ENCODE data around the gene PRKAB2. TPM values are rescaled to one million over a fixed set of nuclear protein-coding genes. Genes with fewer than 3 reads are reported as not detected.

Gene PRKAB2
- total and polyA plus RNA-seq, 9 of the 15 experiments (the other 6 are each of a cell fraction or from before 2014, with no cell fraction given): 2.3 to 20.8 (median 7.9) TPM

GRCh38 chr1:147172168-147173016 lies at the start of gene PRKAB2 (continued):
- TF ChIP-seq ATF6 (CRISPR knock-in tag; IDR thresholded peaks at IDR 0.05) (0 out of 2 replicates have a peak, but pooled peaks have one; percentile 34), RBM15 (IDR thresholded peaks at IDR 0.05; ENCODE audit: insufficient read depth, low read length) (no peak), SLC30A9 (CRISPR knock-in tag; IDR thresholded peaks at IDR 0.05) (no peak), RAD21 (CRISPR knock-in tag; conservative IDR thresholded peaks at IDR 0.05 in 1 of 2, IDR thresholded peaks at IDR 0.05 in 1 of 2) (peak; percentile 85 to 94), POLR3G (IDR thresholded peaks at IDR 0.05; ENCODE audit: extremely low read depth, insufficient read length, insufficient replicate concordance) (no peak), HDAC2 (IDR thresholded peaks at IDR 0.05) (peak; percentile 73; the same call in 1 of the 2 replicates), ZNF707 (CRISPR knock-in tag; conservative IDR thresholded peaks at IDR 0.05) (no peak), ZKSCAN3 (CRISPR knock-in tag; IDR thresholded peaks at IDR 0.05) (no peak), NR3C1 (CRISPR knock-in tag; IDR thresholded peaks at IDR 0.05) (no peak), ZNF398 (CRISPR knock-in tag; IDR thresholded peaks at IDR 0.05) (no peak), XRCC4 (IDR thresholded peaks at IDR 0.05; ENCODE audit: extremely low read depth, insufficient read depth, insufficient read length) (no peak), RBBP5 (IDR thresholded peaks at IDR 0.05; ENCODE audit: borderline replicate concordance, insufficient read depth, low read length, poor library complexity, severe bottlenecking) (peak; percentile 78), BCOR (IDR thresholded peaks at IDR 0.05) (no peak), MBD2 (IDR thresholded peaks at IDR 0.05; ENCODE audit: borderline replicate concordance, low read depth) (peak; percentile 62; the same call in 1 of the 2 replicates), ZNF561 (CRISPR knock-in tag; conservative IDR thresholded peaks at IDR 0.05) (no peak)
- TF ChIP-seq, protein P1, sequence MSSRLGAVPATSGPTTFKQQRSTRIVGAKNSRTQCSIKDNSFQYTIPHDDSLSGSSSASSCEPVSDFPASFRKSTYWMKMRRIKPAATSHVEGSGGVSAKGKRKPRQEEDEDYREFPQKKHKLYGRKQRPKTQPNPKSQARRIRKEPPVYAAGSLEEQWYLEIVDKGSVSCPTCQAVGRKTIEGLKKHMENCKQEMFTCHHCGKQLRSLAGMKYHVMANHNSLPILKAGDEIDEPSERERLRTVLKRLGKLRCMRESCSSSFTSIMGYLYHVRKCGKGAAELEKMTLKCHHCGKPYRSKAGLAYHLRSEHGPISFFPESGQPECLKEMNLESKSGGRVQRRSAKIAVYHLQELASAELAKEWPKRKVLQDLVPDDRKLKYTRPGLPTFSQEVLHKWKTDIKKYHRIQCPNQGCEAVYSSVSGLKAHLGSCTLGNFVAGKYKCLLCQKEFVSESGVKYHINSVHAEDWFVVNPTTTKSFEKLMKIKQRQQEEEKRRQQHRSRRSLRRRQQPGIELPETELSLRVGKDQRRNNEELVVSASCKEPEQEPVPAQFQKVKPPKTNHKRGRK (tag; IDR thresholded peaks at IDR 0.05): no peak
- TF ChIP-seq, protein P2, sequence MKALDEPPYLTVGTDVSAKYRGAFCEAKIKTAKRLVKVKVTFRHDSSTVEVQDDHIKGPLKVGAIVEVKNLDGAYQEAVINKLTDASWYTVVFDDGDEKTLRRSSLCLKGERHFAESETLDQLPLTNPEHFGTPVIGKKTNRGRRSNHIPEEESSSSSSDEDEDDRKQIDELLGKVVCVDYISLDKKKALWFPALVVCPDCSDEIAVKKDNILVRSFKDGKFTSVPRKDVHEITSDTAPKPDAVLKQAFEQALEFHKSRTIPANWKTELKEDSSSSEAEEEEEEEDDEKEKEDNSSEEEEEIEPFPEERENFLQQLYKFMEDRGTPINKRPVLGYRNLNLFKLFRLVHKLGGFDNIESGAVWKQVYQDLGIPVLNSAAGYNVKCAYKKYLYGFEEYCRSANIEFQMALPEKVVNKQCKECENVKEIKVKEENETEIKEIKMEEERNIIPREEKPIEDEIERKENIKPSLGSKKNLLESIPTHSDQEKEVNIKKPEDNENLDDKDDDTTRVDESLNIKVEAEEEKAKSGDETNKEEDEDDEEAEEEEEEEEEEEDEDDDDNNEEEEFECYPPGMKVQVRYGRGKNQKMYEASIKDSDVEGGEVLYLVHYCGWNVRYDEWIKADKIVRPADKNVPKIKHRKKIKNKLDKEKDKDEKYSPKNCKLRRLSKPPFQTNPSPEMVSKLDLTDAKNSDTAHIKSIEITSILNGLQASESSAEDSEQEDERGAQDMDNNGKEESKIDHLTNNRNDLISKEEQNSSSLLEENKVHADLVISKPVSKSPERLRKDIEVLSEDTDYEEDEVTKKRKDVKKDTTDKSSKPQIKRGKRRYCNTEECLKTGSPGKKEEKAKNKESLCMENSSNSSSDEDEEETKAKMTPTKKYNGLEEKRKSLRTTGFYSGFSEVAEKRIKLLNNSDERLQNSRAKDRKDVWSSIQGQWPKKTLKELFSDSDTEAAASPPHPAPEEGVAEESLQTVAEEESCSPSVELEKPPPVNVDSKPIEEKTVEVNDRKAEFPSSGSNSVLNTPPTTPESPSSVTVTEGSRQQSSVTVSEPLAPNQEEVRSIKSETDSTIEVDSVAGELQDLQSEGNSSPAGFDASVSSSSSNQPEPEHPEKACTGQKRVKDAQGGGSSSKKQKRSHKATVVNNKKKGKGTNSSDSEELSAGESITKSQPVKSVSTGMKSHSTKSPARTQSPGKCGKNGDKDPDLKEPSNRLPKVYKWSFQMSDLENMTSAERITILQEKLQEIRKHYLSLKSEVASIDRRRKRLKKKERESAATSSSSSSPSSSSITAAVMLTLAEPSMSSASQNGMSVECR (CRISPR knock-in tag; IDR thresholded peaks at IDR 0.05): no peak
